LHCN-M2 (cell line): ENCODE data around the gene MROH7. TPM values are rescaled to one million over a fixed set of nuclear protein-coding genes. Genes with fewer than 3 reads are reported as not detected.
"Not testable (repeated sequence)": the region's sequence is repeated elsewhere in the genome, so short reads cannot be mapped to it uniquely, and the experiment has no call there.

Experiments
- DNase-seq: peaks from one replicate; pipeline ENCODE4 v3.0.0-alpha.2; 2012; ENCODE audit warnings: low read depth
- total RNA-seq: library from RNA; depleted of rRNA; stranded (reverse); fragments of >200 nt; gene quantifications from 2 replicates; pipeline ENCODE4 v1.2.3, GENCODE V29; 2014

Gene MROH7
- total RNA-seq, 1 experiment from 2014 or later: not detected

DNA sequence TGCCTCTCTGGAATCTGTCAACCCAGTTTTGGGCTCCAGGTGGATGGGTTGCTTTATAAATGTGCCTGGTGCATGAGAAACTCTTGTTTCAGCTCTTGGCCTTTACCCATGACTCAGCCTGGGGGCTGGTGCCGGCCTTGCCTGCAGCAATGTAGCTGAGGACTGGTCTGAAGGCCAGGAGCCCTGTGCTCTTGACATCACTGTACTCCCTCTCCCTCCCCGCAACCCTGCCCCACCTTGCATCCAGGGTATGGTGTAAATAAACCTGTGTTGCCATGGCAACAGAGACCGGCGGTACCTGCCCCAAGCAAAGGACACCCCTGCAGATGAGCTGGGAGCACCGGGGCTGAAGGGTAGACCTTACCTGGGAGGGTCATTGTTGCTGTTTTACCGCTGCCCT lies 31.5 kb upstream of the MROH7 start:
- no peak for DNase-seq

DNA sequence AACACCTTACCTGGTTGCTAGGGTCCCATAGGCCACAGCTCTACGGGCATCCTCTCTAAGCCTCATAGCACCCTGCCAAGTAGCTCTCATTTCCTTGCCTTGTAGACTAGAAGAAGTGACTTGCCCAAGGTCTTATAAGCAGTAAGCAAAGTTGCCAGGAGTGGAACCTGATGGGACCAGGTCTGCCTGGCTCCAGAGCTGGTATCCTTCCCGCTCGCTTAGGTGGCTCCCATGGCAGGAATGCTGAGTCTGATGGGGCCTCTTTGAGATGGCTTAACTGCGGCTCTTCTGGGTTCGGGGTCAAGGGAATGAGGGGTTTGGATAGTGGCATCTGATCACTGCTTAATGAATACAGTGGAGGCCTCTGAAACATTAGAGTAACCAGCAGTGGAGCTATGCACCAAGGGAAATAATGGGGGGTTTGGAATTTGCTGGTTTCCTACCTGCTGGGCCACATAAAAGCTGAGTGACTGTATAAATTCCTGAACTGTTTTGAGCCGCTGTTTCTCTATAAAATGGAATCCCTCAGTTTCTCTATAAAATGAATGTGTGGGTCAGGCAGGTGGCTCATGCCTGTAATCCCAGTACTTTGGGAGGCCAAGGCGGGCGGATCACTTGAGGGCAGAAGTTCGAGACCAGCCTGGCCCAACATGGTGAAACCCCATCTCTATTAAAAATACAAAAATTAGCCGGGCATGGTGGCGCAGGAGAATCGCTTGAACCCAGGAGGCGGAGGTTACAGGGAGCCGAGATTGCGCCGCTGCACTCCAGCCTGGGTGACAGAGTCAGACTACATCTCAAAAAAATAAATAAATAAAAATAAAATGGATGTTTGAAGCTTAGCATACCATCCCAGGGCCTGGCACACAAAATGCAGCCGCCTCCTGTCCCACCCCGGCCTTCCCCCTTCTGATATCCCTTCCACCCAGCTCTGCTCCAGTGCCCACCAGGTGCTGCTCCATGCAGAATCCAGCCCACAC lies 30.7 kb upstream of the MROH7 start:
- no peak for DNase-seq

DNA sequence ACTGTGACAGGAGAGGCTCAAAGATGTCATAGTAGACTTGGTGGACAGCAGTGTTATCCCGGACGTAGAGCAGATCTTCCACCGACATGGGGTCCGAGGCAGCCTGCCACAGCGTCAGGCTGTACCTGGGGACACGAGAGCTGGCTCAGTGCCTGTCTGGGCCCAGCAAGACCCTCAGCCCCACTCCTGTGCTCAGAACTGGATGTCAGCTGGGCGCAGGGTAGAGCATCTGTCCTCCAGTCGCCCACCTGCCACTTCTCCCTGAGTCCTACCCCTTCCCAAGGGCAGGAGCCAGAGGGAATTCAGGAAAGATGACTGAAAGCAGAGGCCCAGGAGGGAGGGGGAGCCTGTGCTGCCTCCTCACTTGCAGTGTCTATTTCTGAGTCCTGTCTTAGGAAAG lies 30.0 kb upstream of the MROH7 start:
- no peak for DNase-seq

DNA sequence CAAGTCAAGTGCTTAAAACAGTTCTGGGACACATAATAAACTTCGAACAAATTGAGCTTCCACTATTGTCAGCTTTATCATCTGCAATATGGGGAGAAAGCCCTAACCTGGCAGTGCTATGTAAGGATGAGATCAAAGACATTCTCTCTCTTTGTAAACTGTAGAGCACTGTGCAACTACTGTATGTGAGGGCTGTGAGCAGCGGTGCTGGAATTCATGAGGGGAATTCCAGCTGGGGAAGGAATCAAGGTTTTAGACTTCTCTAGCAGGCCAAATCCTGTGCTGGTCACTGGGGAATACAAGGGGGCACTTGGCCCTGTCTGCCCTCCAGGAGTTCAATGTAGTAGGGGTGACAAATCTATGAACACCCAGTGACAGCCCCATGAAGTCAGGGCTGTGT lies 27.6 kb upstream of the MROH7 start:
- DNase-seq: no peak

DNA sequence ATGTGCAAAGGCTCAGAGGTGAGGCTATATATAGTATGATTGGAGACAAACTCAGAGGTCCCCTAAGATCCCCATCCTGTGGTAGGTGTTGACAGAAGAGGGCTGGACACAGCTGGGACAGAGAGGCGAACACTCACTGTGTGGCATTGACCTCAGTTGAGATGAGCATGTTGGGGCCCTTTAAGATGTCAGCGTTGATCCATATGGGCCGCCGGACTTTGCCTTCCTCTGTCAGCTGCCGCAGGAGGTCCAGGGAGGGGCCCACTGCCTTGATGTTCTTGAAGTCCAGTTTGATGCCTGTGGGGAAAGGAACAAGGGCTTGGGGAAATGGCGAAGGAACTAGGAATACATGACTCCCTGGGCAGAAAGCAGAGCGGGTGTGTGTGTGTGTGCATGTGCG lies 27.0 kb upstream of the MROH7 start:
- no peak for DNase-seq

DNA sequence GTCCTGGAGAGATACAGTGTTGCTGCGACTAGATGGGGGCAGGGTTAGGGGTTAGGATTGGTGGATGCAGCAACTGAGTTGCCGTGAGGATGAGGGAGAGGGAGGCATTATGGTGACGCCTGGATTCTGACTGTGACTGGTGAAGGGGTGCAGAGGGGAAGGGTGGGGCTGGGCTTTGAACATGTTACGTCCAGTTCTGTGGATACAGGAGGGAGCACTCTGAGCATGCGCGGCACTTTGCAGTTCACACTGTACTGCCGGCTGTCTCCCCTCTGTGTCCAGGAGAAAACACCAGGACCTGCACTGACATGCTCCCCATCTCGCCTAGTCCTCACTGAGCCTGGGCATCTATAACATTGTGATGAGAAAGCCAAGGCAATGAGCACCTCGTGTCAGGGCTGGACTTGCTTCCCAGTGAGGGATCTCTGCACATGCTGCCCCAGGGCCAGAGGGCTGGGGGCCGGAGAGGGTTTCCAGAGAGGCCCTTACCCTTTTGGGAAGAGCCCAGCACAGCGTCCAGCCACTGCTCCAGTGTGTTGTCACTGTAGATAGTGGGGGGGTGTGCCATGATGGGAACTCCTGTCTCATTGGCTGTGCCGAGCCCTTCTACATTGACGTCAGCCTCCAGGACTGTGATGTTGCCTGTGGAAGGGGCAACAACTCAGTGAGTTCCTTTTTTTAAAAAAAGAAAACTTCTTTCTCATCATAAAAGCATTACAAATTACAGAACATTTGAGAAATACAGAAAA lies 25.9 kb upstream of the MROH7 start:
- no peak for DNase-seq

DNA sequence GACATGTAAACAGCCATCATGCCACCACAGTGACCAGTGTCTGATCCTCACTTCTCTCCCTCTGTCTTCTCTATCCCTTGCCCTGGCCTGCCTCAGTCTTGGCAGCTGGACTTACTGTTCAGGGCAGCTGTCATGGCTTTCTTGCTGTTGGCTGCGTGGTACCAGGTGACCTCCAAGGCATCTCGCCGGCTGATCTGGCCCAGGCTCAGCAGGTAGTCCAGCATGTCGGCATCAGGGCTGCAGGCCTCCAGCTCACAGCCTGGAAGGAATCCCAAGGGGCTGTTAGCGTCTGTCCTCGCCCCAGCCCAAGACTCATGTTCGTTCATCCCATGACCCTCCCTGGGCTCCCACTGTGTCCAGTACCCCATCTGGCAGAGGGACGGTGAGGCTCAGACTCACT lies 21.8 kb upstream of the MROH7 start:
- no peak for DNase-seq

DNA sequence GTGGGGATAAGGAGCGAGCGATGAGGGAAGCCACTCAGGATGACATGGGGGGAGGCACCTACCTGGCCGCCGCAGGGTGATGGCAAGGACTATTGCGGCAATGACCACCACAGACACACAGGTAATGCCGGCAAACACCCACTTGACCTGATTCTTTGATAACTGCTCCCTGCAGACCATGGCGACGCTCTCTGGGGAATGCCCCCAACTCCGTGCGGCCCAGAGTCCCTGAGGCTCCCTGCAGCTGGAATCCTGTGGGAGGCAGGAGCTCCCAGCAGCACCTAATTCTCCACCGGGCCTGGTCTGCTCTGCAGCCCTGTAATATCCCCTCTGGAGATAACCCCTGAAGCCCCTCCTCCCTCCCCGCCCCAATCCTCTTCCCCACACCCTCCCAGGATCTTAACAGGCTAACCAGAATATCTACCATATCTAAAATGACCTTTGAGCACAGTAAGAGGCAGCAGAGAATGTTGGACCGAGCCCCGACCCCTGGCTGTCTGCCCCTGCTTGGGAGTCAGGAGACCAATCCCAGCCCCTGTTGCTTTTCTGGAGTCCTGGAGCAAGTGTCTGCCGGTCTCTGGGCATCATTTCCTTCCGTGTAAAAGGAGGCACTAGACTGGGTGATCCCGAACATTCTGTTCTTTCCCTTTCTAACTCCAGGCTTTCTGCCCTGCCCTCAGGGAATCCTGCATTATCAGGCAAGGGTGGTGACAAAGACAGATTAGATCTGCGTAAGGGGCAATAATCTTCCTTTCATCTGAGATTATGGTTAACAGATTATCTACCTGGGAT lies 18.2 kb upstream of the MROH7 start, which contains the start of gene FAM151A:
Gene FAM151A, minus strand, starts transcription at position 310 of the 792 bp plus-strand sequence. Its CDS starts 130 bp downstream, at position 180.
- DNase-seq: no peak

DNA sequence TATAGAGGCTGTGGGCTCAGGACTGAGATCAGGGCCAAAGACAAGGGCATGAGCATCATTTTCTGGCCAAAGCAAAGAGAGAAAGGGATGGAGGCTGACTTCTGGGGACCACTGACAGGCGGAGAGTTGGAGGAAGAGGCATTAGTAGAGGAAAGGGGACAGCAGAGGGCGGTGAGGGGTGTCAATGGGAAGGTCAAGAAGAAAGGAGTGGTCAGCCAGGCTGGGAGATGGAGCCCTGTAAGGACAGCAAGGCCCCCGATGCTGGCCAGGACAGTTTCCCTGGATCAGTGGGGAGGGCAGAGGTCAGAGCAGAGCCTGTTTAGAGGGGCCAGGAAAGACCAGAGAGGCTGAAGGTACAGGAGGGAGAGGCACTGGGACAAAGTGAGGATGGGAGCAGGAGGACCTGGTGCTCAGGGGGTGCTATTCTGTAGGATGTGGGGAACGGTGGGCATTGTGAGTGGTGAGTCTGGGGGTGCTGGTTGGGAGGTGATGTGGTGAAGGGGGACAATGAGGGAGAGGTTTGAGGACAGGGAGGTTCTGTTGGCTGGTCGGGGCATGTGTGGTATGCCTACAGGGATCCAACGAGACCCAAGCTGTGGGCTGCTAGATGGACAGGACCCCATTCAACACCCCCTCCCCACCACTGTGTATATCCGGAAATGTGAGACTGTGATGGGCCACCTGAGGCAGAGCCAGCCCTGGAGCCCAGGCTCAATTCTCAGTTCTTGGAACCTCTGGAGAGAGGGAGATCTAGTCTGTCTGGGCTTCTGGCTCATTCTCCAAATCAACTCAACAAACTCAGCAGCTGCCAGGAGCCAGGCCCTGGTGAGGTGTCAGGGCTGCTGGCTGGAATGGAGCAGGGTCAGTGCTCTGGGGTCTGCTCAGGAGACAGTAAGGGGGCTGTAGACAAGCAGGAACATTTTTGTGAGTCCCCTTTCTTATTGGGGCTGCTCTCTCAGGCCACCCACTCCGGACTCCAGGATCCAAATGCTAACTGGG lies 16.8 kb upstream of the MROH7 start:
- DNase-seq: no peak

DNA sequence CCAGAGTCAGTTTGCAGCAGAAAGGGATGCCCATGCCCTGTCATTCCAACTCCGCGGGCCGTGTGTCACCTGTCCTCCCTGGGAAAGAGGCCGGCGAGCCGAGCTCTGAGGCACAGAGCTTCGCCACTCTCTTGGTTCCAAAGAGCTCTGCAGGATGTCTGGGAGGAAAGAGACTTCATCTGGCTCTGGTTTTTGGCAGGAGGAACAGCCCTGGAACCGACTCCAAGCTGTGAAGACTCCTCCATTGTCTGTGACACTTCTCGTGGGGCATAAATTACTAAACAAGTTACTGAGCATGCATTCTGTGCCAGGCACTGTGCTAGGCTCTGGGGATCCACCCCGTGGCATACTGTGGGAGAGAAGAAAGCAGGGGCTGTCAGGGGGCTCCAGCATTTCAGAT lies 14.4 kb upstream of the MROH7 start:
- DNase-seq: no peak

DNA sequence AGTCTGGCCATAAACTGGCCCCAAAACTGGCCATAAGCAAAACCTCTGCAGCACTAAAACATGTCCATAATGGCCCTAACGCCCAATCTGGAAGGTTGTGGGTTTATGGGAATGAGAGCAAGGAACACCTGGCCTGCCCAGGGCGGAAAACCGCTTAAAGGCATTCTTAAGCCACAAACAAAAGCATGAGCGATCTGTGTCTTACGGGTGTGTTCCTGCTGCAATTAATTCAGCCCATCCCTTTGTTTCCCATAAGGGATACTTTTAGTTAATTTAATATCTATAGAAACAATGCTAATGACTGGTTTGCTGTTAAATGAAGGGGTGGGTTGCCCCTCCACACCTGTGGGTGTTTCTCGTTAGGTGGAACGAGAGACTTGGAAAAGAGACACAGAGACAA lies 5.8 kb upstream of the MROH7 start:
- not testable (repeated sequence) for DNase-seq

DNA sequence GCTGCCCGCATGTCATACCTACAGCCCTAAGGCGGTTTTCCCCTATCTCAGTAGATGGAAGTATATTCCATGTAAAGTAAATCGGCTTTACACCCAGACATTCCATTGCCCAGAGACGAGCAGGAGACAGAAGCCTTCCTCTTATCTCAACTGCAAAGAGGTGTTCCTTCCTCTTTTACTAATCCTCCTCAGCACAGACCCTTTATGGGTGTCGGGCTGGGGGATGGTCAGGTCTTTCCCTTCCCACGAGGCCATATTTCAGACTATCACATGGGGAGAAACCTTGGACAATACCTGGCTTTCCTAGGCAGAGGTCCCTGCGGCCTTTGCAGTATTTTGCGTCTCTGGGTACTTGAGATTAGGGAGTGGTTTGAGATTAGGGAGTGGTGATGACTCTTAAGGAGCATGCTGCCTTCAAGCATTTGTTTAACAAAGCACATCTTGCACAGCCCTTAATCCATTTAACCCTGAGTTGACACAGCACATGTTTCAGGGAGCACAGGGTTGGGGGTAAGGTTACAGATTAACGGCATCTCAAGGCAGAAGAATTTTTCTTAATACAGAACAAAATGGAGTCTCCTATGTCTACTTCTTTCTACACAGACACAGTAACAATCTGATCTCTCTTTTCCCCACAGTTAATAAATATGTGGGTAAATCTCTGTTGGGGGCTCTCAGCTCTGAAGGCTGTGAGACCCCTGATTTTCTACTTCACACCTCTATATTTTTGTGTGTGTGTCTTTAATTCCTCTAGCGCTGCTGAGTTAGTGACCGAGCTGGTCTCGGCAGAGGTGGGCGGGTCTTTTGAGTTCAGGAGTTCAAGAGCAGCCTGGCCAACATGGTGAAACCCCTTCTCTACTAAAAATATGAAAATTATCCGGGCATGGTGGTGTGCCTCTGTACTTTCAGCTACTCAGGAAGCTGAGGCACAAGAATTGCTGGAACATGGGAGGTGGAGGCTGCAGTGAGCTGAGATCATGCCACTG lies 4.8 kb upstream of the MROH7 start:
- not testable (repeated sequence) for DNase-seq

DNA sequence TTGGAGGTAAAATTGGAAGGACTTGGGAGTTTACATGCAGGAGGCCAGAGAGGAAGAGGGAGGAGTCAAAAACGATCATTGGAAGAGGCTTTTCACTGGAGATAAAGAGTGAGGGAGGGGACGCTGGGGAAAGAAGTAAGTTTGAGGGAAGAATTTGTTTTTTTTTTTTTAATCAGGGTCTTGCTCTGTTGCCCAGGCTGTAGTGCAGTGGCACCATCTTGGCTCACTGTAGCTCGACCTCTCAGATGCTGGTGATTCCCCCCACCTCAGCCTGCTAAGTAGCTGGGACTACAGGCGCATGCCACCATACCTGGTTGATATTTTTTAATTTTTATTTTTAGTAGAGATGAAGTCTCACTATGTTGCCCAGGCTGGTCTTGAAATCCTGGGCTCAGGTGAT lies 1.2 kb upstream of the MROH7 start:
- DNase-seq: no peak

DNA sequence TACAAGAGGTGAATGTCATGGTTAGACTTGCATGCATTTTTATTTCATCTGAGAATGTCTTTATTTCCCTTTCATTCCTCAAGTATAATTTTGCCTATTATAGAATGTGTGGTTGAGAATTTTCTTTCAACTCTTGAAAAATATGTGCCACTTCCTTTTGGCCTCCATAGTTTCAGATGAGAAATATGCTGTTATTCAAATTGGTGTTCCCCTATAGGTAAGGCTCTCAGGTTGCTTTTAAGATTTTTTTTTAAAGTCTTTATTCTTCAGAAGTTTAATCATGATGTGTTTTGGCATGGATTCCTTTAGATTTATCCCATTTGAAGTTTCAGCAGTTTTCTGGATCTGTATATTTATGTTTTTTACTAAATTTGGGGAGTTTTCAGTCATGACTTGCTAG lies 2.1 kb downstream of the MROH7 start:
- no peak for DNase-seq

DNA sequence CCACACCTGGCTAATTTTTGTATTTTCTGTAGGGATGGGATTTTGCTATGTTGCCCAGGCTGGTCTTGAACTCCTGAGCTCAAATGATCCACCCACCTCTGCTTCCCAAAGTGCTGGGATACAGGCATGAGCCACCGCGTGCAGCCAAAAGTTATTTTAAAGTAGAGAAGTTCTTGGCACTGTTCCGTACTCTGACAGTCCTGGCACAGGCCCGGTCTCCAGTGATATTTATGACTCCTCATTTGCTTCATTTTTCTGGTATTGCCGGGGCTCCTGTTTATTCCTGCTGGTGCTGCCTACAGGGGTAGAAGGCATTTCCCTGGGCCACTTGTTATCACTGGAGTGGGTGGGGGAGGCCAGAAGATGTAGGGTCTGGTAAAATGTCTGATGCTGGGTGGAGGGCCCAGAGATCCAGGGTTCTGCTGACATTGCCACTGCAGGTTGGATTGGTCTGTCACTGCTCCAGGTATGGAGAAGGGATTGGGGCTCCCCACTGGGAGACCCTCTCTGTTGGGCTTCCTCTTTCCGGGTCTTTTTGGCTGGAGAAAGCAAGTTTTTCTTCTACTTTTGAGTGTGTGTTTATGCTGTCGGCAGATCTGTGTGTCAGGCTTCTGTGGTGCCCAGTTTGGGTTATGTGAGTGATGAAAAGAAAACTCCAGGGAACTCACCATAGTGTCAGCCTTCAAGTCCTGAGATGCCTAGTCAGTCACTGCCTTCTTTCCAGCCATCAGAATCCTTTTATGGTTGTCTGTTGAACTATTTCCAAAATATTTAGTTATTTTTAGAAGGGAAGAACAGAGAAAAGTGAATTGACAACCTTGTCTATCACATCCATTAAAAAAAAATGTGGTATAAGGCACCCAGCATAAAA lies 4.5 kb downstream of the MROH7 start:
- no peak for DNase-seq

DNA sequence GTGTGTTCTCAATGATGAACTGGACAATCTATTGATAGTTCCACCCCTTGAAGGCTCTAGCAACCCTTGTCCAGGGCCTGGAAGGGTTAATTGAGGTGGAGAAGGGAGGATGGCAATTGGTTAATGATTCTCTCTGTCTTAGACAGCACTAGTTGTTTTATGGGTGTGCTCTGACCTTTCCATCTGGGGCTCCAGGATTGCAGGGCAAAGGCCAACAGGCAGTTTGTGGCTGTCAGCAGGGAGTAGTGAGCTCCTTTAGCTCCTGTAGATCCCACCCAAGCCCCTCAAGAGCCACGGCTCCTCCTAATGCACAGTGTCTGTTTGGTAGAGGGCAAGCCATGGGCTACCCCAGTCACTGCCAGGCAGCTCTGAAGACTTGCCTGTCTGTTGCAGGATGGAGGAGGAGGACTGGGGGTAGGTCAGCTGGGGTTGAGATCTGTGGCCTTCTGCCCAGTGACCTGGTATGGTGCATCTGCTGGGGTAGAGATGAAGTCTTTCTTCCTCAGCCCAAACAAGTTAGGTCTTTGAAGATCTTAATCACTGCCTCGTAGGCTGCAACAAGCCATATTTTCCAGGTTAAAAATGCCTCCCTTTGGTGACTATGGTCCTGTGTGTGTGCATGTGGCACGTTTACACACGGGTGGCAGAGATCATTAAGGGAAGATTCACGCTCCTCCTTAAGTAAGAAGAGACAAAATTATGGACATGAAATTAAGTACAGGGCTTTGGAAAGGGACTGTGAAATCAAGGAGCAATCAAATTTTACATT lies 7.7 kb downstream of the MROH7 start:
- no peak for DNase-seq

DNA sequence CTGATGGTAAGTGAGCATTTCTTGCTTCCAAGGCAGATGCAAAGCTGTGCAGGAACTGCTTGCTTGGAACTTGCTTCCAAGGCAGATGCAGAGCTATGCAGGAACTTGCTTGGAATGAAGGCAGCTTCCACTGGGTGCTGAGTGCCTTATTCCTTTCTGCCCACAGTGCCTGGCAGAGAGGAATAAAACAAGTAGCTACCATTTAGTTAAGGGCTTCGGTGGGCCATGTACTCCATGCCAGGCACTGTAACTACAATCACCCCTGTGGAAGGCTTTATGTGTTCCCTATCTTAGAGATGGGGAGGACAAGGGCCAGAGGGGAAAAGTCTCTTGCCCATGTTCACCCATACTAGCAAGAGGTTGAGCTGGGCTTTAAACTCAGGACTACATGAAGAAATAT lies 8.3 kb downstream of the MROH7 start:
- no peak for DNase-seq

DNA sequence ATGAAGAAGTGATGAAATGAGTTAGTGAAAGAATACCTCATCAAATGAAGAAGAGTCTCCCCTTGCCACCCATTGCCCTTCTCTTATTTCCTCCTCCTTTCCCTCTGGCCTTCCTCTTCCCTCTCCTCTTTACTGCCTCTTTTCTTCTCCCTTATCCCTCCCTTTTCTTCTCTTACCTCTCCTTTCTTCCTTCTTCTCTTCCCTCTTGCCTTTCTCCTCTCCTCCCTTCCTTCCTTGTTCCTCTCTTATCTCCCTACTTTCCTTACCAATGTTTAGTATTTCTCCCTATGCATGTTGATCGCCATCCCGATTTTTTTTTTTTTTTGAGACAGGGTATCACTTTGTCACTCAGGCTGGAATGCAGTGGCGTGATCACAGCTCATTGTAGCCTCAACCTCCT lies 8.8 kb downstream of the MROH7 start:
- DNase-seq: no peak
